ELF-1 (cell line): ENCODE data around the gene ST6GALNAC1.

ENCODE experiments used
- DNase-seq: peaks from one replicate; pipeline ENCODE4 v3.0.0-alpha.2; 2016; ENCODE audit warnings: low read depth, low spot score

The ST6GALNAC1 gene

DNA sequence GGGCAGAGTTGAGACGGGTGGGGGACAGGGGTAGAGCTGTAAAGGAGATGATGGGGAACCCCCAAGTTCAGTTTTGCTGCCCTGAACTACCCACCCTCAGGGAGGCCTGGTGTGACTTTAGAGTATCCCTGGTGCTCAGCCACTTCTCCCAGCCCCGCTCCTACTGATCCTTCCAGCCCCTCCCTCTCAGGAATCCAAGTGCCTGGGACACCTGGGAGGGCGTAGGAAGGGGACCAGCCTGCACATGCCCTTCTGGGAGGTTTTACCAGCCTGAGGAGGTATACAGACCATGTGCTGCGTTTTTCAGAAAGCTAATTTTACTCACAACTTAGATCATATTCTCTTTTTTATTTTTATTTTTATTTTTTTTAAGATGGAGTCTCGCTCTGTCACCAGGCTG is 62.0 kb downstream of the ST6GALNAC1 start:
- no peak for DNase-seq

DNA sequence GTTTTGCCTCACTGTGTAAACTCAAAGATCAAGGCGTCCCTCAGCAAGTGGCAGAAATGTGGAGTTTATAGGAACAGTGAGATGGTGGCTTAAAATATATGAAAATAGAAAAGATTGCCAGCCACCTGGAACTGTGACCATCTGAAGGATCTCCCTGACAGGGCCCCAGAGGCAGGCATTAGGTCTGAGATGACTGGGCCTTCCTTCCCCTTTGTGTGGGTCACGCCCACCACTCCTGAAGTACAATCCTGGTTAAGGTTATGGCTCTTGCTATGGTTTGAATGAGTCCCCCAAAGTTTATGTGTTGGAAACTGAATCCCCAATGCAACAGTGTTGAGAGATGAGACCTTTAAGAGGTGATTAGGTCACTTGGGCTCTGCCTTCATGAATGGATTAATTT is 64.3 kb downstream of the ST6GALNAC1 start:
- no peak for DNase-seq

GRCh38 chr17:76578376-76578775 is 65.2 kb downstream of the ST6GALNAC1 start:
- DNase-seq: no peak

GRCh38 chr17:76577876-76578275 is 65.7 kb downstream of the ST6GALNAC1 start:
- DNase-seq: no peak

GRCh38 chr17:76576189-76576588 is 67.4 kb downstream of the ST6GALNAC1 start:
- DNase-seq: no peak

DNA sequence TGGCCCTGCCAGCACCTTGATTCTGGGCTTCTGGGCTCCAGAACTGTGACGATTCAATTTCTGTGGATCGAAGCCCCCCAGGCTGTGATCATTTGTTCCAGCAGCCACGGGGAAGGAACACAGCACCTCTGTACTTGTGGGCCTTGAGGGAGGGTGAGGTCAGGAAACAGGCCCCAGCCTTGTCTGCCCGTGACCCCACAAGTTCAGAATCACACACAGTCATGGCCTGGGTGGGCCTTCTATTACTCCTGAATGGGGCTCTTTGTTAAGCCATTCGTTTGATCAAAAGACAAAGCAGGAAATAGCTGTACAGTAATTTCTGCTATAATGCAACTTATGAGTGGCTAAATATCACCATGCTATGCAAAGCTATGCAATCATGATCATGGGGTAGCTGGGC is 68.0 kb downstream of the ST6GALNAC1 start:
- DNase-seq: no peak
